Stimulated activated CD4-positive, alpha-beta T cell treated with anti-CD3 and anti-CD28 coated beads, Interleukin-4, amount 100 ng/mL, for 1 hour (primary cell): ENCODE measurements around the gene KLF6.
A peak's percentile ranks its signal among the peaks of the same experiment; 100 is the strongest.

Experiments used
- DNase-seq: peaks from one replicate; pipeline ENCODE4 v3.0.0-alpha.2; 2020

Gene KLF6

DNA sequence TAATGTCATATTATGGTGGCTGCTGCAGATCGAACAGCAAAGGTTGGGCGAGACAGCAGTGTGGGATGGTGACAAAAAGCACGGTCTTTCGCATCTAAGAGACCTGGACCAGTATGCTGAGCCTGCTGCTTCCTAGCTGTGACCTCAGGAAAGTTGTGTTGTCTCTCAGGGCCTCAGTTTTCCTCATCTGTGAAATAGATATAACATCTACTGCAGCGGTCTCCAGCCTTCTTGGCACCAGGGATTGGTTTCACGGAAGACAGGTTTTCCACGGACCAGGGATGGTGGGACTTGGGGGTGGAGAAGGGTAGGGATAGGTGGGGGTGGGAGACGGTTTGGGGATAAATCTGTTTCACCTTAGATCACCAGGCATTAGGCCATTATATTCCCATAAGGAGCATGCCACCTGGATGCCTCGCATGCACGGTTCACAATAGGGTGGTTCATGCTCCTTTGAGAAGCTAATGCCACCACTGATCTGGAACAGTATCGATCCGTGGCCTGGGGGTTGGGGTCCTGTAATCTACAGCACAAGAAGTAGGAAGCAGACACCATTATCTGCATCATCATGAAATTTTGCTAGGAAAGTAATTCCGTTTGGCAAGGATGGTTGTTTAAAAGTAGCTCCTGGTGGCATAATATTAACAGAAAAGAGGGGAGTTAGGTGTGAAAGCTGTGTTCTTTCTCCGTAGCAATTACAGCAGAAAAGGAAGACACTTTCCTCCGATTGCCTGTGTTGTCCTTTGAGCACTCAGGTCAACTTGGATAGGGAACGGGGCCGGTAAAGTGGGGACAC, 10.8 kb downstream of the KLF6 start:
- no peak for DNase-seq

DNA sequence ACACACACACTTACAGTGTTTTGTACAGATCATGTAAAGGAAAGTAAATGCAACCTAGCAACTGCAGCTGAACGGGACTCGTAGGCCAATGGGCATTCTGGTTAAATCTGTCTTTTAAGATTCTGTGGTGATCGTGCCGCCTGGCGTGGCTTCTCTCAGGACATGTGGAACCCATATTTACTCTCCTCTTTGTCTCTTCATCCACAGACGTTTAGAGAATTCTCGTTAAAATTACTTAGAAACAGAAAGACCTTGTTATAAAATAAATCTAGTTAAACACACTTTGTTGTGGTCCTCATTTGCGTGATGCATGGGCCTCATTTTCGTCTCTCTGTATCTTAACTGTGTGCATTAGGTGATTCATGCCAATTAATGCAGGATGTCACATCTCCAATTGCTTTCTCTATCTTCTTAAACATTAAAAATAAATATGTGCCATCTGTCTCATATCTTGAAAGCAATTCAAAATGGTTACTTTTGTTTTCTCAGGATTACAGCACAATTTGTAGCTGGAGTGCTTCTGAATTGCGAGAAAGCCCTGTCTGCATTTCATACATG, 11.5 kb downstream of the KLF6 start:
- no peak for DNase-seq

DNA sequence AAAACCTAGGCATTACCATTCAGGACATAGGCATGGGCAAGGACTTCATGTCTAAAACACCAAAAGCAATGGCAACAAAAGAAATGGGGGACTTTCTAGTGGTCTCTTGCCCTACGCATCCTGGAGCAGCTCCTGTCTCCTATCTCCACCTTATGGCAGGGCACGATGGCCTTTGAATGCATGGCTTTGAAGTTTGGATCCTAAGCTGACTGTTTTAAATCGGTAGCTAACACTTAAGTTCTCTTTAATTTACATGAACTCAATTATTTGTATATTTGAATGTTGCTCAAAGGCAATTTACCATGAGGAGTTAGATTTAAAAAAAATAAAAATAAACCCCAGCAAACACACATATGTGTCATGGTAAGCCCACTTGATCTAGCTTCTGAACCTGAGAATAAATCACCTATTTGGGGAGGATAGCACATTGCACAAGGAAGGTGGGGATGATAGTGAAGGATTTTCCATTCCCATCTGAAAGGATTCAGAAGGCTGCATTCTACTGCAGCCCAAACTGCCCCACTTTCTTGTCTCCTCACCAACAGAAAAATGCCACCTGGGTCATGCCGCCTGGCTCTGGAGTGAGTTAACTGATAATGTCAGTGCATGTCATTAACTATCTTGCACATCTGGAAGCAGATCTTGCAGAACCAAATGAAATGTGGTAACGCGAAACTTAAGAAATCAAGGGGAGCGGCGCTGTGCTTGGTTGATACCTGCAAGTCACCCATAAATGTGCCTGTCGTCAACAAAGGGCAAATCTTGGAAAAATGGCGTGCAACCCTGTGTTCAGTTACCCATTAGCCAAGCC, 12.4 kb downstream of the KLF6 start:
- DNase-seq: no peak

DNA sequence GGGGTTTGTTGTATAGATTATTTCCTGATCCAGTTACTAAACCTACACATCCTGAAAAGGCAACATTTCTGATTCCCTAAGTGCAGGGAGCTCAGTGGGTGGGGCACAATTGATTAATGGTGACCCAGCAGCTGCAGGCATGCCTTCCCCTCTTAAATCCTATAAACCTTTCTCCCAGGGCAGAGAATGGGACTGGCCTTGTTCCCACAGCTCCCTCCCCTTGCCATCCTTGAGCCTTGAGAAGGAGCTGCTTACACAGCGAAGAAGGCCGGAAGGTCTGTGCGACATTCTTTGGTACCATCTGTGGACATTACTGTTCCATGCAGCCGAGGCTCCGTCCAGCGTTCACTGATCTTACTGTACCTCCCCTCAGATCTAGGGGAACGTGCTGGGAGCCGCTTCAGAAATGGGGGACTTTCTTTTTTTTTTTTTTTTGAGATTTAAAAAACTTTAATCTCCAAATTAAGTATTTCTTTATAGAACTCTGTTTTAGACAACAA, 14.3 kb downstream of the KLF6 start:
- no peak for DNase-seq

DNA sequence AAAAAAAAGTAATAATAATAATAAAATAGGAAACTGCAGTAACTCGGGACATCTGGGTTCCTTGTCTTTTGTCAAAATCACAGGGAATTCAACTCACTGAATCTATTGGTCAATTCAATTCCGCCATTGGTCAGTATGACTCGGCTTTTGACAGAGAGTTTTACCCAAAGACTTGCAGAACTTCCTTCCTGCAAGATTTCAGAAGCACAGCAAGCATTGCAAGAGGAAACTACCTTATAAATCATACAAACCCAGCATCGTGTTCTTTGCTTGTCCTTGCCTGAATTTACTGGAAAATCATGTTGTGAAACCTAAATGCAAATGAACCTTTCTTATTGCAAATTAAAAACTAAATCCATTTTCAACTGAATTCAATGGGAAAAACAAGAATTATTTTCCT, 15.5 kb downstream of the KLF6 start:
- no peak for DNase-seq

DNA sequence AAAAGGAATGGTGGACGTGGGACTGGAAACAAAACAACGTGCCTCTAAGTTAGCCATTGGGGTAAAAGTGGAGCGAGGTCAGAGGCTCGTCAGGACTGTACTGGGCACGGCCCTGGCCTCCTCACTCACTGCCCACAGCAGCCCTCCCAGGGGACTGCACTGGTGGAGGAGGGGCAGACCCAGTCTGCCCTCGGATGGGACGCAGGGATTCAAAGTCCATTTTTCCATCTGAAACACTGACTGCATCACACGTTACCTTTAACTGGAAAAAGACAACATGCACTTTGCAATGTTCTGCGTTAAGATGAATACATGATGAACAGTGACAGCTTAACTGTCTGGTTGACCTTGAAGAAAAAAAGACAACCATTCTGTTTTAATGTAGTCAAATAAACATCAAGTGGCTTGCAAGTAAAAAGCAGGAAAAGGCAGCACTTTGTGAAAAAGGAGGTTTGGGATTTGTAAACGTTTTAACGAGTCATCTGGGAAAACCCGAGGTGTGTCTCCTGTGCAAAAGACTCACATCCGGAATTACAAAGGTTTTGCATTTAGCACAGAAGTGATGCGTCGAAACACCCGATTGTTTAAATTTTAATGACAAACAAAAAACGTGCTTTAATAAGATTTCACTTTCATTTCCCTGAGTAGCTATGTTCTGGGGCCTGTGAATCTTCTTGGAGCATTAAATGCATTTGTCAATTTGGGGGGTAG, 18.8 kb downstream of the KLF6 start:
- no peak for DNase-seq

DNA sequence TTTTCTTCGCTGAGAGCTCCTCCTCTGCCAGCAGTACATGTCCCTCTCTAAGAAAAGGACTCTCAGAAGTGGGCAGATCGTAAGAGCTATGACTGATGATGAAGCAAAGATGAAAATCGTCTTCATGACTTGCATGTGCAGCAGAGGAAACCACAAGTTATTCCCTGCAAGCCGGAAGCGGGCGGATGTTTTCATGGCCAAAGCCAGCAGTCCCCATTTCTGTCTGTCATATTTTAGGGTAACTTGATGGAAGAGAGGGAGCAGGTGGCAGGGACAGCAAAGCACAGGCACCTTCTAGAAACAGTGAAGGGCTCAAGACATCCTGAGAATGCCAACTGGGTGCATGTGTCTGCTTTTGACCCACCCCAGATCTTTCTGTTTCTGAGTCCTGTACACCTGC, 19.9 kb downstream of the KLF6 start:
- DNase-seq: no peak

DNA sequence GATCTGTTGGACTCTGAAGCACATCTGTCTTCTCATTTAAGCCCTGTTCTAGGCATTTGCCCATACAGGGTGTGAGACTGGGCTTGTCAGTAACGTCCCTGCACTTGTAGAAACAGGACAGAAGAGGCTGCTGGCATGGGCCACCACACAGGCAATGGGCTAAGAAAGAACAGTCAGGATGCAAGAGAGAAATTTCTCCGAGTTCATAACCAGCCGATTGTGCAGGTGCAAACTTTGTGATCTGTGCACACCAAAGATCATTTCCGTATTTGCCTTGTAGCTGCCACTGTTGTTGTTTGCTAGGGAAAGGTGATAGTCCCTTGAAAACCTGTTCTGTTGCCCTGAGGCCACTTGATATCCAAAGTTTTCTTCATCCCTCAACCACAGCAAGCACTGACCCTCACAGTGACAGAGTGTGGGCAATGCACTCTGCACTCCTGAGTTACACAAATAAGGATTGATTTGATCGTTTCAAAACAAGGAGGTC, 20.3 kb downstream of the KLF6 start:
- DNase-seq: no peak

DNA sequence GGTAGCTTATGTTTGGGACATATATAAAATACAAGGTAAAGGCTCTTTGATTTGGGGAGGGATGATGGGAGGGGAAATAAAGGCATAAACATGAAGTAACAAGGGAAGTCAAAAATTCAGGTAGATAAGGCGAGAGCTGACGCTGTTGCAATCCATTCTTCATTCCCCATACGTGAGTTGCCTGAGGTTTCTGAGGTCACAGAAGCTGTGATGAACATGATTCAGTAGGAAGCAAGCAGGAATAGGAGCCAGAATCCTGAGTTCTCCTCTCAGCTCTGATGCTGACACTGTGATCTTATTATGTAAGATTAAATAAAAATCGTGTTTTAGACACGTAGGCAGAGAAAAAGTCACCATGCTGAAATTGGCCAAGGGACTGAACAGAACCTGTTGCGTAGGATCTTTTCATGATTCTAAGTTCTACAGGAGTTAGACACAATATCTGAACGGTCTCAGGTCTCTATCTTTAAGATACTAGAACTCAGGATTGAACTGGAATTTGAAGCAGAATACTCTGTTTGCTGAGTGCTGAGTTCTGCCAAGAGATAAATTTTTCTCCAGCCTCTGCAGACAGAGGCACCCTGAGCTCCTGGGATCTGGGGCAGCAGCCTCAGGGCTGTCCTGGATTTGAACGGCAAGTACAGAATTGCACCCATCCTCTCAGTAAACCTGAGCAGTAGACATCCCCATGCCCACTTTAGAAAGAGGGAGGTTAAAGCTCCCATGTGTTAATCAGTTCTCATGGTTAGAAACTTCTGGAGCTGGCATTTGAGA, 21.0 kb downstream of the KLF6 start:
- no peak for DNase-seq

DNA sequence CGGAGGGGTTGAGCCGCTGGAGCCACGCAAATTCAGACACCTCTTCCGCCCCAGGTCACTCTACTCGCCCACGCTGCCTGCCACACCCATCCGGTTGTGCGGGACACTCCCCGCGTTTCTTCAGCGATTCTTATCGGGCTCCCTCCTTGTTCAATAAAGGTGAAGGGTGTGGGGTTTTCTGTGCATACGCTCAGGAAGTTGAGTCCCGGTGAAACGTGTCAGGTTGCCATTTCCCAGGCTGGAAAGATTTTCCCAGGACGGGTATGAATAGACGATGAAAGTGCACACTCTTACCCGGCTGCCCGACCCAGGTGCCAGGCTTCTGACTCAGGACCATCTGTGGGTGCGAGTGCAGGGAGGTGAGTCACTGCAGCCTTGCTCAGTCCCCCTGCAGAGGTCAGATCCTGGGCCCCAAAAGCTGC, 22.0 kb downstream of the KLF6 start:
- no peak for DNase-seq

DNA sequence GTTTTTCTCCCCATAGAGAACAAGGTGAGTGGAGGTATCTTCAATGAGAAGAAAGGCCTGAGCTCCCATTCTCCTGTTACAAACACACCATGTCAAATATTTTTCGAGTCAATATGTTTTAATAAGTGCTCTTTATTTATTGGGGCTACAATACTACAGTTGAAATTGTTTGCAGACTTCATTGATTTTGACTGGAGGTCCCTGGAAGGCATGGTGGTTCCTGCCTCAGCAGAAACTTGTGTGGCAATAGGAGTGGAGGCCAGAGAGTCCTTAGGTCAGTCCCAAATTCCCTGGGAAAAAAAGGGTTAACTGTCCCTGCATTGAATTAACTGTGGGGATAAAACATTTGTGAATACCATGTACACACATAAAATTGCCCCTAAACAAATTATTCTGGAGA, 22.7 kb downstream of the KLF6 start:
- DNase-seq: no peak

DNA sequence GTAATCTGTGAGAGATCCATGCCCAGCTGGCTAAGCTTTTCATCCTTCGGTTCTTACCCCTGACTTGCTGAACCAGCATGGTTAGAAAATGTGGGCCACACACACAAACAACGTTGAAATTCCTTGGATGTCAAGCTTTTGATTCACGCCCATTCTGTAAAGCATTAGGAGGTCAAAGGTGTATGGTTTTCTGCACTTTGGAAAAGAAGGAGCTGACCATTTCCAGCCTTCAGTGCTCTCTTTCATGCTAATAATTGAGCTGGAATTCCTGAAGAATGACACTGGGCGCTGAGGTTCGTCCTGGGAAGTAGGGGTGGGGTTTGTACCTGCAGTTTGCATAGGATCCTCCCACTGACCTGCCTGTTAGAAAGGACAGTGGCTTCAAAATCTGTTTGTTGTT, 23.1 kb downstream of the KLF6 start:
- no peak for DNase-seq

DNA sequence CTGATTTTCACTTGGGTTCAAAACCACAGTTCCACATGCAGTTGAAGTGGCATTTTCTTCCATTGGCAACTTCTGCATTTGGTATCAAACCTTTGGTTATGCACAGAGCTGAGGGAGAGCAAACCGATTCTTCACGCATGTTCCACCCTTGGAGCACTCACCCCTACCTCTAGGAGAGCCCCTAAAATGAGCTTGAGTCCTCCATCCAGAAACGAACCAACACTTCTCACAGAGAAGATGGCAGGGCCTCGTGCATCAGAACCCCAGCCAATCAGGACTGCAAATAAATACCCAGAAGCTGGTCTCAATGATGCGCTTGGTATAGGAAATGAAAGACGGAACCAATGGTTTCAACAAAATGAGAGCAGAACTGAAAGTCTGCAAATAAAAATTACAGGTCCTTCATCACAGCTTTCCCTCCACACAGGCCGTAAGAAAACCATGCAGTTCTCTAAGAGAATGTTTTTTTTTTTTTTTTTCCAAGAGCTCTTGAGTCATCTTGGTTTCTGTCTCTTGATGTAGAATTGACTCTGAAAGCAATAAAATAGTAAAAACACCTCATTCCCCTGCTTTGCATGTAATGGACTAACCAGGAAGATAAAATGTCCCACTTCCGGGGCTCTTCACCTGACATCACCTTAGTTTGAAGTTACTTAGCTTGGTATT, 23.9 kb downstream of the KLF6 start:
- no peak for DNase-seq

DNA sequence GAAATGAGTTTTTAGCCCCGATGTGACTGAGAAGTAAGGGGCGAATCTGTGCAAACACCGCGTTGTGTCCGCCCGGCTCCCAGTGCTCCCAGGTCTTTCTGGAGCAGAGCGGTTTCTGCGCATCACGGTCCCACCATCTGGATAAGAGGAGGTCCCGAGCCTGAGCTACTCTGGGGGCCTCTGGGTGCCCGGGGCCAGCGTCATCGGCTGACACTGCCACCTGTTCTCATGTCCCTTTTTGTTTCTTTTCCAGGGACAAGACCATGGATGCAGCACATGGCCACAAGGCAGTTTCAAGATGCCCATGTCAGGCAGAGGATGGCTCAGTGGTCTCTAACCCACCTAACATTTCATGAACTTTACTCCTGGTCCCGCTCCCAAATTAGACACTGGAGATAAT, 24.9 kb downstream of the KLF6 start:
- no peak for DNase-seq

DNA sequence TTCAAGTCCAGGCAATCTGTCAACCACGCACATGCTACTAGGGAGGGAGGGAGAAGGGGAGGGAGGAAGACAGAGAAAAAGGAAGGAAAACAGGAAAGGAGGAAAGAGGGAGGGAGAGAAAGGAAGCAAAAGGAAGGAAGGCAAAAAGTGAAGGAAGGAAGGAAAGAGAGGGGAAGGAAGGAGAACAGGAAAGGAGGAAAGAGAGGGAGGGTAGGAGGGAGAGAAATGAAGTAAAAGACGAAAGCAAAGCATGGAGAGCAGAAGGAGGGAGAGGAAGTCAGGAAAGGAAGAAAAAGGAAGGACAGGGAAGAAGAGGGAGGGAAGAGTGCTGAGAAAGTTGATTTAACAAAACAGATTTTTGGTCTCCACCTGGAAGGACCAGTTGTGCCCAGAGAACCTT, 25.6 kb downstream of the KLF6 start:
- no peak for DNase-seq

DNA sequence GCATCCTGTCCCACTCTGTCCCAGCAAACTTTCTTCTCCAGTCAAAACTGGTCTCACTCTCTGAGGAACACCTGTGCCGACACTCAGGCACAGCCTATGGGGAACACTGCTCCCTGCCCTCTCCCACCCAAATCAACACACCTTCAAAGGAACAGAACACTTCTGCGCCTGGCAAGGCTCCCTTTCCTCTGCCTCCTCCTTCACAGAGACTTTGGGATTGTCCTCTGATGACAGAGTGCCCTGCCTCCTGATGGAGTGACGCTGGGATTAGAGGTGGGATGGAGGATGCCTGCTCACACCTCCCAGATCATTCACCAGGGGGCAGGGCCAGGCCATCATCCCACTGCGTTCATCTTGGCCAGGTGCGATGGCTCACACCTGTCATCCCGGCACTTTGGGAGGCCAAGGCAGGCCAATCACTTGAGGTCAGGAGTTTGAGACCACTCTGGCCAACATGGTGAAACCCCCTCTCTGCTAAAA, 26.5 kb downstream of the KLF6 start:
- DNase-seq: no peak

DNA sequence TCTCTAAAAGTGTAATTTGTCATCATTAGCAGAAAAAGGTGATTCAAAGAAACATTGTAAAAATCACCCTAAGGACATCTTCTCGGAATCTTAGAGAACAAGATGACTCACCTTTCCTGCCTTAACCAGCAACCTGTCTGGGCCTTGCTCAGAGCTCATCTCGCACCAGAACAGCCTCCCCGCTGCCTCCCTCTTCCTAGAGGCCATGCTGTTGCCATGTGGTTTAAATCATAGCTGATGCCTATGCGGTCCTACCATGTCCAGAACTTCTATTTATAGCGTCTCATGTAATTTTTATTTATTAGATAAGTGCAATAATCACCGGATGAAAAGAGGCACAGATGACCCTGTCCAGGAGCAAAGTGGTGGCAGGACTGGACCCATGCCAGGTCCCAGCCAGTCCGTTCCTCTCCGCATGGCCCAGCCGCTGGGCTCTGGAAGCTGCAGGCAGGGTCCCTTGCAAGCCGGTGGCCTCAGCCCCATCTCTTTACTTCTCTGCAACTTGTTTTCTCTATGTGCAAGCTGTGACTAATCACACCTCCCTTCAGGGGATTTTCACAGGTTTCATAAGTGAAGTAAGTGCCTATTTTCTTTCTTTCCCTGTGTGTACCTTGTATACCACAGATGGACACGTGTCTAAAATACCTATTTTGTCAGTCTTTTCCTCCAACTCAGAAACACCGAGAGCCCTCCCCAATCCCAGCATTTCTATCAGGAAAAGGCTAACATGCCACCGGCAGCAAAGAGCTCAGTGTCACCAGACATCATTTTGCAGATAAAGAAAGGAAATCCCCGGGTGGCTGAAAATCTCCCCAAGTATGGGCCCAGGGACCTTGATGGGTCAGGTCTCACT, 27.1 kb downstream of the KLF6 start:
- DNase-seq: peak; percentile 64

DNA sequence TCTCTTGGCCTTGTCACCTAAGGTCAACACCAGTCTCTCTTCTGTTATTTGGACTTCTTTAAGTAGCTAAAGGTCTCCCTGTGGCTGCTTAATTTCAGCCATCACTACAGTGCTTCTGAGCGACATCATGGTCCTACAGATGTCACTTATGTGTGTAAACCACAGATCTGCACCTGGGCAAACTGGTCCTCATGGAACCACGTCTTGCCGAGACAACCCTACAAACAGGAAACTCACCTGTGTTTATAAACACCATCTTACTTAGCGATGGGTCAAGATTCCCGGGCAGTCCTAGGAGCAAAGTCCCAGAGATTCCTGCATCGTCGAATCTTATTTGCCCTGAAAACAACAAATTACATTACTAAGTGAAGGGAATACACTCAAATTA, 27.8 kb downstream of the KLF6 start:
- no peak for DNase-seq

DNA sequence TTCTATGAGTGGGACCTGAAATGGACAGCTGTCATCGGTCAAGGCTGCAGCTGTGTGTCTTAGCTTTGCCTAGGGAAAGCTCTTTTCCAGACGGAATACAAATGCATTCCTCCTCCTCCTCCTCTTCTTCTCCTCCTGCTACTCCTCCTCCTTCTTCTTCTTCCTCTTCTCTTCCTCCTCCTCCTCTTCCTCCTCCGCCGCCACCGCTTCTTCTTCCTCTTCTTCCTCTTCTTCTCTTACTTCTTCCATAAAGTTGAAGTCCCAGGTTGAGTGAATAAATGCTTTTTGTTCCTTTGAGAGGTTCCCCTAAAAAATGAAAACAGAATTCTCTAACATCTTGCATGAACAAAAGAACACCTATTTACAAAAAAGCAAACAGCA, 28.7 kb downstream of the KLF6 start:
- DNase-seq: no peak
